ENCODE measurements around the gene CELA1.
"Not testable (repeated sequence)": the region's sequence is repeated elsewhere in the genome, so short reads cannot be mapped to it uniquely, and the experiment has no call there.

CELA1 gene

DNA sequence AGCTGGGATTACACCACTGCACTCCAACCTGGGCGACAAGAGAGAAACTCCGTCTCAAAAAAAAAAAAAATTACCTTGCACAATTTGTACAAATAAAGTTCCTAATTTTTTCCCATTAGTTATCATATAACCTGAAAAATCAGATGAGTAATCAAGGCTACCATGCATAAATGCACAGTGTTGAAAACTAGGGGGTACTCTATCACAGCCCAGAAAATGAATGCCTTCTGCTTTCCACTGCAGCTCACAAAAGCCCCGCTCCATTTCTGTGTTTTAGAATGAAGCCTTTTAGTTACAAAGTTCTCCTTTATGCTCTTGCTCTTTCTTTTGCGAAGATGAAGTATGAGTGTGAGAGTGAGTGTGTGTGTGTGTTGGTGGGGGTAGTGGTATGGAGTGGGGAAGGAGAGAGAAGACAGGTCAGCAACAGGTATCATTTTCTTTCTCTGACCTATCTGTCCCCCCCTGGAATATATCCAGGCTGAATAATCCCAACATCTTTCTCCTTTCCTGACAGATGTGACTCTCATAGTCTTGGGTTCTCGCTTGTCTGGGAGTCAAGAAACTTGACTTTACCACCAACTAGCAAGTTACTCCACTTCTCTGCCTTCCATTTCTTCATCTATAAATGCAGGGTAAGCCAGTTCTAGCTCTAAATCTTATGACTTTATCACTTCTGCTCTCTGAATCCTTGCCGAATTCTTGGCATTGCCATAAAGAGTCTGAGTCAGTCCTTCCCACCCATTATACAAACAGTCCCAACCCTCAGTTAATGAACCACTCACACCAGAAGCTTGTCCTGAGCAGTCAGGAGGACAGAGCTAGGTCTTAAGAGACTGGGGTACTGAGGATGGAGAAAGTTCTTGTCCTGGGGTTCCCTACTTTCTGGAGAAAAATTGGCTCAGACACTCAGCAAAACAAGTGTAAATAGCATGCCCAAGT lies 38.6 kb downstream of the CELA1 start:
- FAIRE-seq = no peak

DNA sequence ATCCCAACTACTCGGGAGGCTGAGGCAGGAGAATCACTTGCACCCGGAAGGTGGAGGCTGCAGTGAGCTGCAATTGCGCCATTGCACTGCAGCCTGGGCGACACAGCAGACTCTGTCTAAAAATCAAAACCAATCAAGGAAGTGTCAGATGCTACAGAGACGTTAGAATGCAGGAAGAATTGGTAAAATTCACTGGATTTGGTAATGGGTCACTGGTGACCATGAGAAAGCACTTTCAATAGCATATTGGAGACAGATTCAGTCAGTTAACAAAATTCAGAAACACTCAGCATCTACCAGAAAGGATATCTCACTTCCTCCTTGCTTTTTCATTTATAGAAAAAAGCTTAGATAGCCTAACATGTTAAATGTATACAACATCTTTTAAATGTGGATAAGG lies 40.0 kb downstream of the CELA1 start:
- FAIRE-seq = no peak

DNA sequence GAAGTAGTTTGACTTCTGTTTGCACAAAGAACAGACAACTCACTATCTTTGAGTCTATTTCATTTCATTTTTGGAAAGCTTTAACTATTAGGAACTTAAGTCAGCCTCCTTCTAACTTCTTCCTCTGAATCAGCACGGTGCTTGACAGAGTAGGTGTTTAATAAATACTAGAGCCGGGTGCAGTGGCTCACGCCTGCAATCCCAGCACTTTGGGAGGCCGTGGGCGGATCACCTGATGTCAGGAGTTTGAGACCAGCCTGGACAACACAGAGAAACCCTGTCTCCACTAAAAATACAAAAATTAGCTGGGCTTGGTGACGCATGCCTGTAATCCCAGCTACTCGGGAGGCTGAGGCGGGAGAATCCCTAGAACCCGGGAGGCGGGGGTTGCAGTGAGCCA lies 45.7 kb downstream of the CELA1 start:
- FAIRE-seq = not testable (repeated sequence)

DNA sequence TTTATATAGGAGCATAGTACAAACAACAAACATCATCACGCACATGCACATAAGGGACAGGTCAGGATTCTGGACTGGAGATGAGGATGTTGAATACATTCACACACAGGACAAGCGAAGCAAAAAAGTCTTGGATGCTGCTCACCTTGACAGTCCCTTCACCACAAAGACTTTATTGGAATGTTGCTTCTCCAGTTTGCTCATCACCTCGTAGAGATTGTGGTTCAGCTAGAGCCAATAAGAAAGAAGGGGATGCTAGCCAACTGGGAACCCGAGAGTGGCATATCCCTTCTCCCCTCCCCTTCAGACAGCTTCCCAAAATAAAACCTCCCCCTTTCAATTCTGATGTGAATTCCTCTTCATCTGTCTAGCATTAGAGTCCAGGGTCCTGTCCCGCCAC lies 50.8 kb downstream of the CELA1 start:
- FAIRE-seq = no peak

DNA sequence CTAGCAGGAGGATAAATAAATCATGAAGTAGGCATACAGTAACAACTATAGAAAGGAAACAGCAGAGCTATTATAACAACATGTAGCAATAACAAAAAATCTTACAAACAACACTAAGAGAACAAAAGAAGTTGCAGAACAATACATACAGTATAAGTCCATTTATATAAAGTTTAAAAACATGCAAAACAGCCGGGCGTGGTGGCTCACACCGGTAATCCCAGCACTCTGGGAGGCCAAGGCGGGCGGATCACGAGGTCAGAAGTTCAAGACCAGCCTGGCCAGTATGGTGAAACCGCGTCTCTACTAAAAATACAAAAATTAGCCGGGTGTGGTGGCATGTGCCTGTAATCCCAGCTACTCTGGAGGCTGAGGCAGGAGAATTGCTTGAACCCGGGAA lies 52.4 kb downstream of the CELA1 start:
- FAIRE-seq = not testable (repeated sequence)

DNA sequence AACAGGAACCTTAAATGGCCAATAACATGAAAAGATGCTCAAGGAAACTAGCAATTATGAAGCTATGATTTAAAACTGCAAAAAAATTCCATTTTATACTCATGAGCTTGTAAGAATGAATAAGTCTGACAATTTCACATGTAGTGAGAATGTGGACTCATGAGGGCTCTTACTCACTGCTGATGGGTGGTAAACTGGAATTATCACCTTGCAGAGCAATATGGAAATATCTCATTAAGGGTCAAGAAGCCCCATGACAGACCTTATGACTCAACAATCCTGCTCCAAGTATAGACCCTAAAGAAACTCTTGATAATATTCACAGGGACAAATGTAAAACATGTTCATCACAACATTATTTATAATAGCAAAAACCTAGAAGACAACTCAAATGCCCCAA lies 52.8 kb downstream of the CELA1 start:
- FAIRE-seq = no peak

DNA sequence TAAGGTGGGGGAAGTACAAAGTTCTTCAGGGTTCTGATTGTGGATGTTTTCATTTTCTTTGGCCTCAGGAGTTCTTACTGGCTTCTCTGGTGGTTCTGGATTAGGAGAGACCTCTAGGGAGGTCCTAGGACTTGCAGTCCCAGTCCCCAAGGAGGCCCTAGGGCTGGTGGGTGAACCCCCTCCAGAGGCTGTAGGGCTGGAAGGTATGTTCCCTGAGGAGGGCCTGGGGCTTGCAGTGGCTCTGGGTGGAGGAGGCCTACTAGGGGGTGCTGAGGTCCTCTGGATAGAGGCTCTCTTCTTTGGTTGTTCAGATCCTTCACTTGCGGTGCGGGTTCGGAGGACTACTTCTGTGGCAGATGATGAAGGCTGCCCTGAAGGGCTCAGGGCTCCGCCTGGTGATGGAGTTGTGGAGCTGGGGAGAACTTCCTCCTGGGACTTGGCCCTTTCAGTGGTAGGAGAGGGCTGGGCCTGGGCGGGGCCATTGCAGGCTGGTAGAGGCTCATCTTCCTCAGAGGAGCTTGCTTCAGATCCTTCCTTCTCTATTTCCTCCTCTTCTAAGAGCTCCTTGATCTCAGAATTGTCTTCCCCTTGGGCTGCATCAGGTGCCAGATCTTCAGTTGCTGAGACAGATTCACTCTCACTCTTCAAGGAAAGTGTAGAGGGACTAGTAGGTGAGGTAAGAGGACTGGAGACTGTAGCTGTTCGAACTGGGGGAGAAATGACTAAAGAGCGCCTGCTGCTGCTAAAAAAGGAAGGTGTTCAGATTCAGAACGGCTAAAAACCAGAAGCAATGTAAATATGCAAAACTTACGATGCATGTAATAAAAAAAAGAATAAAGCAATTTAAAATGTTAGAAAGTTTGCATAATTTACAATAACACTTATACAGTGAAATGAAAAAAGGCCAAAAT lies 54.6 kb downstream of the CELA1 start:
- FAIRE-seq = peak; percentile 30

DNA sequence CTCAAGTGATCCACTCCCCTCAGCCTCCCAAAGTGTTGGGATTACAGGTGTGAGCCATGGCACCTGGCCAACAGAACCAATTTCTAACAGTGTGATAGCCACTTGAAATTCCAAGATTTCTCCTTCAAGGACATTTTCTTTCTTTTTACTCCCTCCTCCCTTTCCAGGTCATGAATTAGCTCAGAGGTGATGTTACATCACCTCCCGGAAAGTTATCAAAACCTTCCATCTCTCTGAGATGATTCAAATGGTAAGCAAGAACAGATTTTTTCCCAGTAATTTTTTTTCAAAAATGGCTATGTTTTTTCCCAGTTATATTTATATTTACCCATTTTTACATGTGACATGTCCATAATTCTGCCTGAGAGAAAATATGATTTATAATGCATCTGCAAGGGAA lies 60.6 kb downstream of the CELA1 start:
- FAIRE-seq = no peak

DNA sequence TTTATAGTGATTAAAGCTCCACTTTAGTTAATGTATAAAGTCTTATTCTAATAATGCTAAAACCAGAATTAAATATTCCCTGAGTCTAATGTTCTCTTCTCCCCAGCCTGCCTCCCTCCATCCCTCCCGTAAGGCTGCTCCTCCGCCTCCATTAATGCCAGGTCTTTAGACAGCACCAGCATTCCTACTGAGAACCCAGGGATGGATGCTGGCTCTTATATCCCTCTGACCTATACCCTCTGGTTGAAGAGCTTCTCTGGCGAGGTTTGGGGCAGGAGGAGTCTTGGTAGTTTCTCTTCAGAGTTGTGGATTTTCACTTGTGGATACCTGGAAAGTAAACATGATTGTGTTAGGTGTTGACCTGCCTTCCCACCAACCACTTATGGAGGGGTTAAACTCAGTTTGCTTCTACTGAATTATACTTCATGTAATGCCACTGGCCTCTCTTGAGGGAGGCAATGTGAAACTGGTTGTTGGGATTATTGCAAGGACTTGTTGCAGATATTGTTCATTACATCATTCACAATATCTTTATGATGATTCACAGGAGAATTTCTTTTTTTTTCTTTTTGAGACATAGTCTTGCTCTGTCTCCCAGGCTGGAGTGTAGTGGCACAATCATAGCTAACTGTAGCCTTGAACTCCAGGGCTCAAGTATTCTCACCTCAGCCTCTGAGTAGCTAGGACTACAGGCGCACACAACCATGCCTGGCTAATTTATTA lies 65.1 kb downstream of the CELA1 start:
- FAIRE-seq = no peak
